Smooth muscle cell (in vitro differentiated cells): ENCODE measurements around the gene PKD1L1. TPM values are rescaled to one million over a fixed set of nuclear protein-coding genes. Genes with fewer than 3 reads are reported as not detected.
A peak's percentile ranks its signal among the peaks of the same experiment; 100 is the strongest.
"Not testable (repeated sequence)": the region's sequence is repeated elsewhere in the genome, so short reads cannot be mapped to it uniquely, and the experiment has no call there.

ENCODE experiments used
- DNase-seq: peaks from one replicate; lab custom pipeline; 2025; ENCODE audit not compliant: unreplicated experiment; lab: John Stamatoyannopoulos, UW
- H2AFZ ChIP-seq: fragments of 200-600 bp; sonication (generic); 2 replicates; pipeline ENCODE4 v1.6.0; 2016; ENCODE audit warnings: antibody characterized with exemption, low read depth, mild to moderate bottlenecking
- H3F3A ChIP-seq: fragments of 200-600 bp; sonication (generic); 2 replicates; pipeline ENCODE4 v1.6.0; 2017; ENCODE audit warnings: antibody characterized with exemption, low read depth
- H3K27ac ChIP-seq: fragments of 200-600 bp; sonication (generic); 2 replicates; pipeline ENCODE4 v1.5.1; 2016; ENCODE audit warnings: low read depth, mild to moderate bottlenecking
- H3K27me3 ChIP-seq: fragments of 200-600 bp; sonication (generic); 2 replicates; pipeline ENCODE4 v1.6.1; 2016; ENCODE audit warnings: low read depth, mild to moderate bottlenecking
- H3K36me3 ChIP-seq: fragments of 200-600 bp; sonication (generic); 2 replicates; pipeline ENCODE4 v1.5.1; 2016; ENCODE audit warnings: low read depth
- H3K4me1 ChIP-seq: fragments of 200-600 bp; sonication (generic); 2 replicates; pipeline ENCODE4 v1.5.1; 2016; ENCODE audit warnings: low read depth
- H3K4me2 ChIP-seq: fragments of 200-600 bp; sonication (generic); 2 replicates; pipeline ENCODE4 v1.6.0; 2016; ENCODE audit warnings: mild to moderate bottlenecking
- H3K4me3 ChIP-seq: fragments of 200-600 bp; sonication (generic); 2 replicates; pipeline ENCODE4 v1.5.1; 2016; ENCODE audit warnings: mild to moderate bottlenecking
- H3K79me2 ChIP-seq: fragments of 200-600 bp; sonication (generic); 2 replicates; pipeline ENCODE4 v1.6.0; 2016; ENCODE audit warnings: low read depth, mild to moderate bottlenecking
- H3K9ac ChIP-seq: fragments of 200-600 bp; sonication (generic); 2 replicates; pipeline ENCODE4 v1.6.0; 2016; ENCODE audit warnings: low read depth
- H3K9me3 ChIP-seq: fragments of 200-600 bp; sonication (generic); replicated peaks from 2 replicates; pipeline ENCODE4 v1.5.1; 2016; ENCODE audit warnings: low read depth
- H4K20me1 ChIP-seq: fragments of 200-600 bp; sonication (generic); 2 replicates; pipeline ENCODE4 v1.6.0; 2016; ENCODE audit warnings: low read depth
- CTCF ChIP-seq: fragments of 200-600 bp; sonication (generic); IDR thresholded peaks from 2 replicates; pipeline ENCODE4 v1.5.1; 2017; ENCODE audit warnings: borderline replicate concordance, mild to moderate bottlenecking, antibody characterized with exemption; ENCODE audit not compliant: insufficient read depth, poor library complexity, severe bottlenecking
- WGBS: methylation state at CpG from one replicate; pipeline ENCODE4 v1.1.7; 2016; ENCODE audit warnings: low lambda C conversion rate; 5-methylcytosine and 5-hydroxymethylcytosine counted together
- polyA plus RNA-seq: library from polyadenylated mRNA; unstranded; fragments of >200 nt; fragmentation: Nextera tagmentation; extraction: Ambion mirVana; gene quantifications from 2 replicates; pipeline ENCODE4 v1.2.1, GENCODE V29; 2016
- total RNA-seq: library from RNA; depleted of rRNA; stranded (reverse); fragments of >200 nt; gene quantifications from 2 replicates; pipeline ENCODE4 v1.2.3, GENCODE V29; 2014

PKD1L1 gene
- total and polyA plus RNA-seq, 2 experiments from 2014 or later = 0.04 to 0.06 TPM

- no peaks in the 10 kb centered on the region for H3K9me3 ChIP-seq
- peak overlapping the region; percentile 62 for H3K4me3 ChIP-seq
- H3F3A ChIP-seq = peaks cover 5% of the 10 kb centered on the region
- no peak for TF ChIP-seq CTCF
- H3K4me1 ChIP-seq = peaks cover 8% of the 10 kb centered on the region
- 81% methylated on average over 1 of the region's 1 CpG for WGBS
- H3K79me2 ChIP-seq = no peaks in the 10 kb centered on the region
- peak overlapping the region; percentile 89 for H3K4me2 ChIP-seq
- H3K36me3 ChIP-seq = no peaks in the 10 kb centered on the region
- no peaks in the 10 kb centered on the region for H3K27me3 ChIP-seq
- no peak overlapping the region for H3K9ac ChIP-seq
- peak overlapping the region; percentile 93 for H2AFZ ChIP-seq
- H3K27ac ChIP-seq = no peak overlapping the region
- no peak for DNase-seq
- H4K20me1 ChIP-seq = no peaks in the 10 kb centered on the region
Observed at GRCh38 chr7:47991270-47991669, 43.0 kb upstream of the PKD1L1 start.

- Histone ChIP-seq H3F3A (peaks cover 5% of the 10 kb centered on the region), H3K36me3 (no peaks in the 10 kb centered on the region), H3K4me3 (no peak overlapping the region), H3K9me3 (no peaks in the 10 kb centered on the region), H3K4me2 (no peak overlapping the region), H3K27ac (no peak overlapping the region), H2AFZ (no peak overlapping the region), H3K27me3 (no peaks in the 10 kb centered on the region), H3K4me1 (peaks cover 8% of the 10 kb centered on the region), H4K20me1 (no peaks in the 10 kb centered on the region), H3K79me2 (no peaks in the 10 kb centered on the region), H3K9ac (no peak overlapping the region)
- WGBS = 92% methylated on average over 5 of the region's 5 CpGs
- TF ChIP-seq CTCF = no peak
- no peak for DNase-seq
Observed at GRCh38 chr7:47990592-47990991, 42.3 kb upstream of the PKD1L1 start.

GRCh38 chr7:47989607-47990400 lies 41.5 kb upstream of the PKD1L1 start:
- H3K9ac ChIP-seq, DNase-seq, H3K79me2 ChIP-seq, H3K27me3 ChIP-seq, H3K9me3 ChIP-seq, H3F3A ChIP-seq, H3K36me3 ChIP-seq, H3K4me3 ChIP-seq, H3K4me2 ChIP-seq, H3K27ac ChIP-seq, H4K20me1 ChIP-seq, H3K4me1 ChIP-seq: not testable (repeated sequence)
- WGBS = 36% methylated on average over 10 of the region's 10 CpGs
- peak overlapping the region; percentile 54 for H2AFZ ChIP-seq

- Histone ChIP-seq H3K4me2 (no peak overlapping the region), H2AFZ (no peak overlapping the region), H3K4me3 (no peak overlapping the region), H3K36me3 (no peaks in the 10 kb centered on the region), H3K4me1 (peaks cover 8% of the 10 kb centered on the region), H3K27me3 (no peaks in the 10 kb centered on the region), H4K20me1 (no peaks in the 10 kb centered on the region), H3F3A (peaks cover 5% of the 10 kb centered on the region), H3K79me2 (no peaks in the 10 kb centered on the region), H3K27ac (no peak overlapping the region), H3K9me3 (no peaks in the 10 kb centered on the region), H3K9ac (no peak overlapping the region)
- 84% methylated on average over 8 of the region's 8 CpGs for WGBS
- no peak for DNase-seq
- peak; percentile 32 for TF ChIP-seq CTCF
Observed at GRCh38 chr7:47988496-47989386, 40.5 kb upstream of the PKD1L1 start.
